MCF 10A (cell line): ENCODE data around the gene ADRA2A. TPM values are rescaled to one million over a fixed set of nuclear protein-coding genes. Genes with fewer than 3 reads are reported as not detected.

Experiments
- BruUV-seq: library from RNA; stranded (reverse); fragments of 400-500 nt; replicated peaks from 2 replicates; lab custom pipeline; 2021; lab: Mats Ljungman, UMichigan
- CTCF ChIA-PET: fragments of 300-600 bp; sonication (Branson Sonifier 250); formaldehyde crosslinking; extraction: SDS; loops from one replicate; lab custom pipeline; 2021; ENCODE audit warnings: antibody characterized with exemption, inconsistent platforms; lab: Yijun Ruan, JAX
- POLR2A ChIA-PET: fragments of 300-600, 350-650 bp; sonication (Branson Sonifier 250); formaldehyde crosslinking; extraction: SDS; loops from one replicate; lab custom pipeline; 2020; ENCODE audit warnings: antibody characterized with exemption, inconsistent platforms; lab: Yijun Ruan, JAX
- DNase-seq: peaks from one replicate; pipeline ENCODE4 v3.0.0-alpha.2; 2018; ENCODE audit not compliant: unreplicated experiment
- H3K27ac Mint-ChIP-seq: one replicate; pipeline ENCODE4 v1.8.0; 2022; ENCODE audit warnings: mild to moderate bottlenecking, low read depth, mixed read lengths; ENCODE audit not compliant: unreplicated experiment
- H3K27me3 Mint-ChIP-seq: one replicate; pipeline ENCODE4 v1.8.0; 2022; ENCODE audit warnings: mixed read lengths; ENCODE audit not compliant: insufficient read depth, unreplicated experiment
- H3K36me3 Mint-ChIP-seq: one replicate; pipeline ENCODE4 v1.8.0; 2022; ENCODE audit warnings: mild to moderate bottlenecking, moderate library complexity, mixed read lengths; ENCODE audit not compliant: insufficient read depth, unreplicated experiment
- H3K4me1 Mint-ChIP-seq: one replicate; pipeline ENCODE4 v1.8.0; 2022; ENCODE audit warnings: mixed read lengths; ENCODE audit not compliant: insufficient read depth, unreplicated experiment
- H3K4me3 Mint-ChIP-seq: one replicate; pipeline ENCODE4 v1.8.0; 2022; ENCODE audit warnings: mild to moderate bottlenecking, moderate library complexity, mixed read lengths; ENCODE audit not compliant: unreplicated experiment
- H3K9me3 Mint-ChIP-seq: one replicate; pipeline ENCODE4 v1.8.0; 2022; ENCODE audit warnings: mixed read lengths; ENCODE audit not compliant: unreplicated experiment
- intact Hi-C: fragments of 100-400 bp; cut with micrococcal nuclease; formaldehyde crosslinking; loops from 2 replicates; pipeline ENCODE4 v1.14.1; 2022
- total RNA-seq: library from RNA; stranded (reverse); gene quantifications from 2 replicates; pipeline ENCODE4 v1.2.3, GENCODE V29; 2022
- TF ChIP-seq, protein P1 (sequence below): fragments of 200-600 bp; IDR thresholded peaks from one replicate; pipeline ENCODE4 v1.8.0; 2022; ENCODE audit warnings: antibody characterized with exemption, mild to moderate bottlenecking; ENCODE audit not compliant: unreplicated experiment

The ADRA2A gene
- total RNA-seq, 1 experiment from 2014 or later = not detected

DNA sequence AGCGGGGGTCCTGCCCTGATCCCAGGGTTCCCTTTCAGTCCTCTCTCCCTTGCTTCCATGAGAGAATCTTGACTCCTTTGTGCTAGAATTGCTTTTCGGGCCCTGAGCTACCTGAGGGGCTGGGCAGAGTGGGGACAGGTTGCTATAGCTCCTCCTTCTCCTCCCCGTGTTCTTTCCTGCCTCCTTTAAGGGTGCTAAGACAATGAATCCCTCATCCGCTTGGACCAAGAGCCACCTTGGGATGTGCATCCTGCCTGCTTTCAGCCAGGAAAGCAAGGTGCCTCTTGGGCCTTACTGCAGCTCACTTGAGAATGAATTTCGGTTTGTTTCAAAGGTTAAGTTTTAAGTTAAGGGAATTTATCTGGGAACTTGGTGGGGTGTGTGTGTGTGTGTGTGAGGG is 53.6 kb downstream of the ADRA2A start:
- BruUV-seq = no TSS peak
- H3K27me3 Mint-ChIP-seq = peaks cover 19% of the 10 kb centered on the region
- H3K4me3 Mint-ChIP-seq = no peak overlapping the region
- TF ChIP-seq, protein P1, sequence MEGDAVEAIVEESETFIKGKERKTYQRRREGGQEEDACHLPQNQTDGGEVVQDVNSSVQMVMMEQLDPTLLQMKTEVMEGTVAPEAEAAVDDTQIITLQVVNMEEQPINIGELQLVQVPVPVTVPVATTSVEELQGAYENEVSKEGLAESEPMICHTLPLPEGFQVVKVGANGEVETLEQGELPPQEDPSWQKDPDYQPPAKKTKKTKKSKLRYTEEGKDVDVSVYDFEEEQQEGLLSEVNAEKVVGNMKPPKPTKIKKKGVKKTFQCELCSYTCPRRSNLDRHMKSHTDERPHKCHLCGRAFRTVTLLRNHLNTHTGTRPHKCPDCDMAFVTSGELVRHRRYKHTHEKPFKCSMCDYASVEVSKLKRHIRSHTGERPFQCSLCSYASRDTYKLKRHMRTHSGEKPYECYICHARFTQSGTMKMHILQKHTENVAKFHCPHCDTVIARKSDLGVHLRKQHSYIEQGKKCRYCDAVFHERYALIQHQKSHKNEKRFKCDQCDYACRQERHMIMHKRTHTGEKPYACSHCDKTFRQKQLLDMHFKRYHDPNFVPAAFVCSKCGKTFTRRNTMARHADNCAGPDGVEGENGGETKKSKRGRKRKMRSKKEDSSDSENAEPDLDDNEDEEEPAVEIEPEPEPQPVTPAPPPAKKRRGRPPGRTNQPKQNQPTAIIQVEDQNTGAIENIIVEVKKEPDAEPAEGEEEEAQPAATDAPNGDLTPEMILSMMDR = no peak
- peaks cover 8% of the 10 kb centered on the region for H3K9me3 Mint-ChIP-seq
- POLR2A ChIA-PET = no interaction called here
- CTCF ChIA-PET = interaction anchor here (0.7 kb wide), 1 partner anchor 307 kb away, joined by 3 read pairs; no protein-coding TSS in a partner anchor
- intact Hi-C loops = no loop called here
- no peak overlapping the region for H3K27ac Mint-ChIP-seq
- H3K36me3 Mint-ChIP-seq = no peaks in the 10 kb centered on the region
- no peak for DNase-seq
- H3K4me1 Mint-ChIP-seq = peaks cover 12% of the 10 kb centered on the region

Other genes with a start within 250 kb of the ADRA2A start
- 80.7 and 133 TPM in 2 replicates for gene PDCD4, start 205.1 kb upstream of the ADRA2A start, total RNA-seq
- gene BBIP1, start 157.8 kb upstream of the ADRA2A start, total RNA-seq = 46.9 and 68.7 TPM in 2 replicates
- 59.8 and 60.6 TPM in 2 replicates for gene SHOC2, start 157.4 kb upstream of the ADRA2A start, total RNA-seq